ENCODE data around the gene ISM1. TPM values are rescaled to one million over a fixed set of nuclear protein-coding genes. Genes with fewer than 3 reads are reported as not detected.

ISM1 gene
- not detected in 2 replicates for total RNA-seq (2014; rRNA removed; shearing (Covaris generic); ENCODE audit: low replicate concordance)

- Histone ChIP-seq H3K4me3 (peak within 1 kb of the TSS; percentile 45), H3K27me3 (peaks cover 65% of the 10 kb centered on the region)
- peak; percentile 32 for DNase-seq
Measured at GRCh38 chr20:13220904-13221297, at the start of gene ISM1. Gene ISM1, plus strand, starts transcription at chr20:13221274. Its CDS starts 503 bp downstream, at chr20:13221777.

GRCh38 chr20:13173201-13173600 lies 47.9 kb upstream of the ISM1 start:
- no peaks in the 10 kb centered on the region for H3K9me3 ChIP-seq
- no peaks in the 10 kb centered on the region for H3K36me3 ChIP-seq
- DNase-seq = no peak
- no peak overlapping the region for H3K4me3 ChIP-seq
- H3K27me3 ChIP-seq = no peaks in the 10 kb centered on the region; the same call in 1 of the 2 replicates

More at GRCh38 chr20:13220904-13221297, at the start of gene ISM1:
- no peaks in the 10 kb centered on the region for H3K9me3 ChIP-seq
- H3K36me3 ChIP-seq = no peaks in the 10 kb centered on the region

- Histone ChIP-seq H3K4me3 (no peak overlapping the region), H3K36me3 (no peaks in the 10 kb centered on the region), H3K27me3 (no peaks in the 10 kb centered on the region; the same call in 1 of the 2 replicates), H3K9me3 (no peaks in the 10 kb centered on the region)
- DNase-seq = no peak
Measured at GRCh38 chr20:13174402-13174801, 46.7 kb upstream of the ISM1 start.

- H3K27me3 ChIP-seq = no peaks in the 10 kb centered on the region
- H3K4me3 ChIP-seq = no peak overlapping the region
- DNase-seq = no peak
- H3K9me3 ChIP-seq = no peaks in the 10 kb centered on the region
- no peaks in the 10 kb centered on the region for H3K36me3 ChIP-seq
Measured at GRCh38 chr20:13180986-13181889, 39.8 kb upstream of the ISM1 start.

- no peak overlapping the region for H3K4me3 ChIP-seq
- H3K27me3 ChIP-seq = peaks cover under 1% of the 10 kb centered on the region; the same call in 1 of the 2 replicates
- DNase-seq = peak; percentile 2
- peaks cover 2% of the 10 kb centered on the region; the same call in 1 of the 2 replicates for H3K9me3 ChIP-seq
- H3K36me3 ChIP-seq = no peaks in the 10 kb centered on the region
Measured at GRCh38 chr20:13183005-13183404, 38.1 kb upstream of the ISM1 start.

GRCh38 chr20:13186043-13186774 lies 34.9 kb upstream of the ISM1 start:
- Histone ChIP-seq H3K36me3 (no peaks in the 10 kb centered on the region), H3K27me3 (peaks cover 11% of the 10 kb centered on the region)

GRCh38 chr20:13187899-13188298 lies 33.2 kb upstream of the ISM1 start:
- H3K36me3 ChIP-seq = no peaks in the 10 kb centered on the region
- no peak overlapping the region for H3K4me3 ChIP-seq
- H3K9me3 ChIP-seq = peaks cover 2% of the 10 kb centered on the region; the same call in 1 of the 2 replicates
- peaks cover 15% of the 10 kb centered on the region for H3K27me3 ChIP-seq
- no peak for DNase-seq

More at GRCh38 chr20:13186043-13186774, 34.9 kb upstream of the ISM1 start:
- no peak for DNase-seq
- Histone ChIP-seq H3K9me3 (peaks cover 2% of the 10 kb centered on the region; the same call in 1 of the 2 replicates), H3K4me3 (no peak overlapping the region)

GRCh38 chr20:13199279-13199678 lies 21.8 kb upstream of the ISM1 start:
- peaks cover 8% of the 10 kb centered on the region for H3K27me3 ChIP-seq
- DNase-seq = no peak
- no peaks in the 10 kb centered on the region for H3K36me3 ChIP-seq
- H3K4me3 ChIP-seq = no peak overlapping the region
- no peaks in the 10 kb centered on the region for H3K9me3 ChIP-seq

- no peaks in the 10 kb centered on the region for H3K9me3 ChIP-seq
- H3K27me3 ChIP-seq = peaks cover 8% of the 10 kb centered on the region
- no peaks in the 10 kb centered on the region for H3K36me3 ChIP-seq
- no peak for DNase-seq
- no peak overlapping the region for H3K4me3 ChIP-seq
Measured at GRCh38 chr20:13200767-13201500, 20.1 kb upstream of the ISM1 start.

GRCh38 chr20:13202565-13202964 lies 18.5 kb upstream of the ISM1 start:
- Histone ChIP-seq H3K4me3 (no peak overlapping the region), H3K36me3 (no peaks in the 10 kb centered on the region), H3K9me3 (no peaks in the 10 kb centered on the region), H3K27me3 (peaks cover 8% of the 10 kb centered on the region)
- no peak for DNase-seq

- H3K9me3 ChIP-seq = no peaks in the 10 kb centered on the region
- DNase-seq = no peak
- no peak overlapping the region for H3K4me3 ChIP-seq
- H3K27me3 ChIP-seq = peaks cover 8% of the 10 kb centered on the region
- H3K36me3 ChIP-seq = no peaks in the 10 kb centered on the region
Measured at GRCh38 chr20:13205425-13205824, 15.6 kb upstream of the ISM1 start.

GRCh38 chr20:13205848-13206434 lies 15.1 kb upstream of the ISM1 start:
- peaks cover 8% of the 10 kb centered on the region for H3K27me3 ChIP-seq
- no peaks in the 10 kb centered on the region for H3K36me3 ChIP-seq
- no peak for DNase-seq
- no peak overlapping the region for H3K4me3 ChIP-seq
- no peaks in the 10 kb centered on the region for H3K9me3 ChIP-seq

- DNase-seq = no peak
- Histone ChIP-seq H3K9me3 (no peaks in the 10 kb centered on the region), H3K4me3 (no peak overlapping the region), H3K36me3 (no peaks in the 10 kb centered on the region), H3K27me3 (peaks cover 8% of the 10 kb centered on the region)
Measured at GRCh38 chr20:13207016-13207415, 14.1 kb upstream of the ISM1 start.

- no peaks in the 10 kb centered on the region for H3K9me3 ChIP-seq
- no peak overlapping the region for H3K4me3 ChIP-seq
- peaks cover 13% of the 10 kb centered on the region for H3K27me3 ChIP-seq
- no peak for DNase-seq
- H3K36me3 ChIP-seq = no peaks in the 10 kb centered on the region
Measured at GRCh38 chr20:13211956-13212618, 9.0 kb upstream of the ISM1 start.

- no peaks in the 10 kb centered on the region for H3K9me3 ChIP-seq
- peaks cover 20% of the 10 kb centered on the region for H3K27me3 ChIP-seq
- DNase-seq = peak; percentile 6
- H3K4me3 ChIP-seq = no peak overlapping the region
- no peaks in the 10 kb centered on the region for H3K36me3 ChIP-seq
Measured at GRCh38 chr20:13212750-13213149, 8.3 kb upstream of the ISM1 start.

- Histone ChIP-seq H3K9me3 (no peaks in the 10 kb centered on the region), H3K36me3 (no peaks in the 10 kb centered on the region), H3K27me3 (peaks cover 23% of the 10 kb centered on the region), H3K4me3 (no peak overlapping the region)
- DNase-seq = no peak
Measured at GRCh38 chr20:13213335-13213734, 7.7 kb upstream of the ISM1 start.

Measured in MG63 (cell line).